ENCODE measurements around the gene MLH1. TPM values are rescaled to one million over a fixed set of nuclear protein-coding genes. Genes with fewer than 3 reads are reported as not detected.

Gene MLH1
- total and polyA plus RNA-seq, 2 donors from 2014 or later = 22.9 to 29.2 TPM

- no peaks in the 10 kb centered on the region for H3K36me3 ChIP-seq (ENCODE audit: control insufficient read depth in 2 of 3, insufficient read depth in 3 of 3, low read length in 3 of 3)
- H3K27ac ChIP-seq (ENCODE audit: low read depth in 2 of 2, low read length in 2 of 2) = no peak overlapping the region
- no peak for DNase-seq
- no peak for FAIRE-seq
- no peaks in the 10 kb centered on the region for H3K27me3 ChIP-seq (ENCODE audit: control insufficient read depth, insufficient read depth, low read length)
- no peak overlapping the region for H3K9ac ChIP-seq (ENCODE audit: low read length in 3 of 3)
- H3K4me1 ChIP-seq (ENCODE audit: control insufficient read depth in 2 of 3, insufficient read depth in 2 of 3, low read depth in 1 of 3, low read length in 3 of 3) = no peaks in the 10 kb centered on the region
- no peak overlapping the region for H3K4me3 ChIP-seq (ENCODE audit: low read length in 3 of 3)
- no peak for TF ChIP-seq CTCF (IDR thresholded peaks at IDR 0.05; ENCODE audit: borderline replicate concordance, extremely low read depth, insufficient read depth)
- intact Hi-C loops (cut with DNase I) = no loop called here
- H3K9me3 ChIP-seq (ENCODE audit: control insufficient read depth in 2 of 3, insufficient read depth in 1 of 3, low read length in 3 of 3) = no peaks in the 10 kb centered on the region
Measured at GRCh38 chr3:36964817-36965216, 28.5 kb upstream of the MLH1 start.

- no peak for TF ChIP-seq CTCF (IDR thresholded peaks at IDR 0.05; ENCODE audit: borderline replicate concordance, extremely low read depth, insufficient read depth)
- H3K9me3 ChIP-seq (ENCODE audit: control insufficient read depth in 2 of 3, insufficient read depth in 1 of 3, low read length in 3 of 3) = no peaks in the 10 kb centered on the region
- H3K36me3 ChIP-seq (ENCODE audit: control insufficient read depth in 2 of 3, insufficient read depth in 3 of 3, low read length in 3 of 3) = no peaks in the 10 kb centered on the region
- peak in 3 of 5 donors; percentile 51 to 58 (median 56) for DNase-seq
- intact Hi-C loops (cut with DNase I) = no loop called here
- FAIRE-seq = no peak
- no peak overlapping the region for H3K4me3 ChIP-seq (ENCODE audit: low read length in 3 of 3)
- H3K9ac ChIP-seq (ENCODE audit: low read length in 3 of 3) = no peak overlapping the region
- H3K27me3 ChIP-seq (ENCODE audit: control insufficient read depth, insufficient read depth, low read length) = no peaks in the 10 kb centered on the region
- H3K4me1 ChIP-seq (ENCODE audit: control insufficient read depth in 2 of 3, insufficient read depth in 2 of 3, low read depth in 1 of 3, low read length in 3 of 3) = no peaks in the 10 kb centered on the region
- no peak overlapping the region for H3K27ac ChIP-seq (ENCODE audit: low read depth in 2 of 2, low read length in 2 of 2)
Measured at GRCh38 chr3:36965440-36965839, 27.9 kb upstream of the MLH1 start.

GRCh38 chr3:36969085-36969484 is 24.2 kb upstream of the MLH1 start:
- Histone ChIP-seq H3K9ac (ENCODE audit: low read length in 3 of 3) (no peak overlapping the region), H3K4me1 (ENCODE audit: control insufficient read depth in 2 of 3, insufficient read depth in 2 of 3, low read depth in 1 of 3, low read length in 3 of 3) (no peaks in the 10 kb centered on the region), H3K27ac (ENCODE audit: low read depth in 2 of 2, low read length in 2 of 2) (no peak overlapping the region), H3K9me3 (ENCODE audit: control insufficient read depth in 2 of 3, insufficient read depth in 1 of 3, low read length in 3 of 3) (no peaks in the 10 kb centered on the region), H3K27me3 (ENCODE audit: control insufficient read depth, insufficient read depth, low read length) (no peaks in the 10 kb centered on the region), H3K4me3 (ENCODE audit: low read length in 3 of 3) (no peak overlapping the region), H3K36me3 (ENCODE audit: control insufficient read depth in 2 of 3, insufficient read depth in 3 of 3, low read length in 3 of 3) (no peaks in the 10 kb centered on the region)
- DNase-seq = no peak
- TF ChIP-seq CTCF (IDR thresholded peaks at IDR 0.05; ENCODE audit: borderline replicate concordance, extremely low read depth, insufficient read depth) = no peak
- intact Hi-C loops (cut with DNase I) = no loop called here
- FAIRE-seq = no peak

Data from kidney (tissue), 14 donors.